ENCODE measurements around the gene CNIH2. TPM values are rescaled to one million over a fixed set of nuclear protein-coding genes. Genes with fewer than 3 reads are reported as not detected.
"Not testable (repeated sequence)": the region's sequence is repeated elsewhere in the genome, so short reads cannot be mapped to it uniquely, and the experiment has no call there.

CNIH2 gene
- total and polyA plus RNA-seq, 7 donors: 0.63 to 1.7 TPM; not detected in 5

DNA sequence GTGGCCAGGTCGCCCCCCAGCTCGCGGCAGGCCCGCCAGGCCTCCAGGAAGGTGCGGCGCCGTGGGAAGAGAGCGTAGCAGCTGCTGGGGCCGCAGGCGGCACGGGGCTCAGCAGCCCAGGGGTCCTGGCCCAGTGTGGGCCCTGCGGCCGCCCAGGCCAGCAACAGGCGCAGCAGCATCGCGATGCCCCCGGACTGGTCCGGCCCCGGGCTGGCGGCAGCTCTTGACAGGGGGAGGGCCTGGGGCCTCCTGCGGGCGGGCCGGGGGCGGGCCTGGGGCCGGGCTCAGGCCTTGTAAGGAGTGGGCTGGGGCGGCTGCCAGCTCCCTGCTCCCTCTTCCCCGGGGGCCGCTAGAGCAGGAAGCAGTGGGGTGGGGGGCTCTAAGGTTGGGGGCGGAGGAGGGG lies 38.9 kb downstream of the CNIH2 start, which contains the start of gene CD248:
Gene CD248, minus strand, starts transcription at position 196 of the 403 bp plus-strand sequence. Its CDS starts 17 bp downstream, at position 179.
- 25 to 62% methylated on average over 29 of the region's 29 CpGs for WGBS, 2 donors
- intact Hi-C loops (cut with DNase I): no loop called here
- peak; percentile 92 for DNase-seq
- Histone ChIP-seq H3K9me3 (no peaks in the 10 kb centered on the region), H3K36me3 (no peaks in the 10 kb centered on the region), H3K27me3 (no peaks in the 10 kb centered on the region), H3K4me3 (peak within 1 kb of the TSS; percentile 42 to 60 (median 52)), H3K27ac (peak within 1 kb of the TSS; percentile 86 to 94 (median 90)), H3K4me1 (peaks cover 0 to 63% (median 61%) of the 10 kb centered on the region in 4 donors)
- no peak for TF ChIP-seq POLR2A (IDR thresholded peaks at IDR 0.05)
- TF ChIP-seq POLR2AphosphoS5 (IDR thresholded peaks at IDR 0.05): peak; percentile 40 to 77 (median 58)

DNA sequence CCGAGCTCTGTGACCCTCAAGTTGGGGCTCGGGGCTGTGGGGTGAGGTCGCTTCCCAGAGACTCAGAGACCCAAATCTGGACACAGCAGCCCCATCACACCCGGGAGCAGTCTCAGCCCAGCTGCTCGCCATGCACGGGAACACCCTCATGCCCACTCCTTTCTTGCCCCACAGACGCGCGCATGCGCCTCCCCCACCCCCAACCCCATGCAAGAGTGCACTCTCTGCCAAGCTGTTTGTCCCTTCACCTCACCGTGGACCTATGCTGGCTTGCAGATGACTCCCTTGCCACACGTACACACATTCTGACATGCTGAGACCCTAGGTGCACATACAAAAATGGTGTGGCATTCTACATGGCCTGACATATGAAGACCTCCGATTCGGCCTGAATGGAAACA lies 39.3 kb downstream of the CNIH2 start:
- H3K9me3 ChIP-seq: no peaks in the 10 kb centered on the region
- intact Hi-C loops (cut with DNase I): no loop called here

DNA sequence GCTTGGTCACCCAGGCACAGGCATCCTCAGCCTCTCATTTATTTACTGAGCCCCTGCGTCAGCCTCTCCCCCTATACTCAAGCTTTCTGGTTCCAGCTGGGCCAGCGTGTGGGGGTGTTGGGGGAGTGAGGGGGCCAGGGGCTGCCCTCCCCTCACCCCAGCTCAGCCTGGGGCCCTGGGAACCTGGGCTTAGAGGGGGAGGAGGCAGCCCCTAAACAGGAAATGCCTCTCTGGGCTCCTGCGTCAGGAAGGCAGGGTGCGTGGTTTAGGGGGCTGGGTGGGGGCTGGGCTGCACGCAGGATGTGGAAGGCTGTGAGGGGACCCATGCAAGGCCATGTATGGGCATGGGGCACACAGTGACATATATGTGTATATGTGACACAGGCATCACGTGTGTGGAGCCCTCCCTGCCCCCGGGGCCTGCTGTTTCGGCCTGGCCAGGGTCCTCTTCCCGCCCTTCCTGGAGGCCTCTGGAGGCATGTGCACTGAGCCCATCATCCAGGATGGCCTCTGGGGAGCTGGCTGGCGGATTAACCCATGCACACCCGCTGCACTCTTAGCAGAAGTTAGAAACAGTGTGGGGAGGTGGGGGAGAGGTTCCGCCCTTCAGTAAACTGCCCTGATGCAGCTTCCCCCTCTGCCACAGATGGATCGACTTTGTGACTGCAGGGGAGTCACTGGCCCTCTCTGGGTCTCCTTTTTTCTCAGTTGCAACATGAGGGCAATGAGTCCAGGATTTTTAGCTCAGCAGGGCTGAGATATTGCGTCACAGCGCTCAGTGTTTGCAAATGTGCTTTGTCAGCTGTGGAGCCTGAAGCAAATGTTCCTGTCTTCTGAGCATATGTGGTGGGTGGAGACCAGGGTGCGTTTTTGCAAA lies 40.0 kb downstream of the CNIH2 start:
- peaks cover 0 to 61% (median 60%) of the 10 kb centered on the region in 4 donors for H3K4me1 ChIP-seq
- 27 to 57% methylated on average over 16 of the region's 16 CpGs for WGBS, 2 donors
- H3K36me3 ChIP-seq: no peaks in the 10 kb centered on the region
- intact Hi-C loops (cut with DNase I): no loop called here
- peak overlapping the region; percentile 86 to 94 (median 90) for H3K27ac ChIP-seq
- peak; percentile 91 for DNase-seq
- peak overlapping the region in 2 of 4 donors; percentile 58 to 60 for H3K4me3 ChIP-seq
- no peaks in the 10 kb centered on the region for H3K27me3 ChIP-seq
- no peaks in the 10 kb centered on the region for H3K9me3 ChIP-seq
- TF ChIP-seq EP300 (IDR thresholded peaks at IDR 0.05) (no peak), POLR2AphosphoS5 (IDR thresholded peaks at IDR 0.05) (peak in 3 of 4 donors; percentile 24 to 34 (median 28)), POLR2A (IDR thresholded peaks at IDR 0.05) (no peak)

More for the DNA sequence above, 39.3 kb downstream of the CNIH2 start:
- 22 to 64% methylated on average over 14 of the region's 14 CpGs for WGBS, 2 donors
- TF ChIP-seq POLR2A (IDR thresholded peaks at IDR 0.05) (no peak), POLR2AphosphoS5 (IDR thresholded peaks at IDR 0.05) (no peak), EP300 (IDR thresholded peaks at IDR 0.05) (no peak), CTCF (IDR thresholded peaks at IDR 0.05) (no peak)
- Histone ChIP-seq H3K36me3 (no peaks in the 10 kb centered on the region), H3K27ac (peak overlapping the region; percentile 86 to 94 (median 90)), H3K4me3 (peak overlapping the region; percentile 42 to 60 (median 52)), H3K4me1 (peaks cover 0 to 63% (median 61%) of the 10 kb centered on the region in 4 donors), H3K27me3 (no peaks in the 10 kb centered on the region)
- peak; percentile 85 for DNase-seq

GRCh38 chr11:66318600-66318970 lies 40.6 kb downstream of the CNIH2 start:
- Histone ChIP-seq H3K4me1 (peaks cover 0 to 55% (median 54%) of the 10 kb centered on the region in 4 donors), H3K27me3 (no peaks in the 10 kb centered on the region), H3K36me3 (no peaks in the 10 kb centered on the region), H3K27ac (peak overlapping the region; percentile 86 to 94 (median 90)), H3K9me3 (no peaks in the 10 kb centered on the region), H3K4me3 (no peak overlapping the region)
- DNase-seq: no peak
- intact Hi-C loops (cut with DNase I): no loop called here
- no peak for TF ChIP-seq POLR2AphosphoS5 (IDR thresholded peaks at IDR 0.05)
- TF ChIP-seq POLR2A (IDR thresholded peaks at IDR 0.05): no peak
- no peak for TF ChIP-seq CTCF (IDR thresholded peaks at IDR 0.05)
- TF ChIP-seq EP300 (IDR thresholded peaks at IDR 0.05): no peak
- 70 to 87% methylated on average over 3 of the region's 3 CpGs for WGBS, 2 donors

DNA sequence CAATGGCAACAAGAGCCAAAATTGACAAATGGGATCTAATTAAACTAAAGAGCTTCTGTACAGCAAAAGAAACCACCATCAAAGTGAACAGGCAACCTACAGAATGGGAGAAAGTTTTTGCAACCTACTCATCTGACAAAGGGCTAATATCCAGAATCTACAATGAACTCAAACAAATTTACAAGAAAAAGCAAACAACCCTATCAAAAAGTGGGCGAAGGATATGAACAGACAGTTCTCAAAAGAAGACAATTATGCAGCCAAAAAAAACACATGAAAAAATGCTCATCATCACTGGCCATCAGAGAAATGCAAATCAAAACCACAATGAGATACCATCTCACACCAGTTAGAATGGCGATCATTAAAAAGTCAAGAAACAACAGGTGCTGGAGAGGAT lies 42.3 kb downstream of the CNIH2 start:
- 89 to 92% methylated on average over 1 of the region's 2 CpGs for WGBS, 2 donors
- H3K9me3 ChIP-seq; H3K27ac ChIP-seq; intact Hi-C loops (cut with DNase I); H3K4me3 ChIP-seq; H3K27me3 ChIP-seq; DNase-seq; H3K36me3 ChIP-seq: not testable (repeated sequence)
- peaks cover 0 to 38% (median 37%) of the 10 kb centered on the region in 4 donors for H3K4me1 ChIP-seq

GRCh38 chr11:66320748-66321147 lies 42.8 kb downstream of the CNIH2 start:
- peaks cover 0 to 33% (median 32%) of the 10 kb centered on the region in 4 donors for H3K4me1 ChIP-seq
- intact Hi-C loops (cut with DNase I): not testable (repeated sequence)

More at GRCh38 chr11:66320748-66321147, 42.8 kb downstream of the CNIH2 start:
- 79 to 84% methylated on average over 6 of the region's 6 CpGs for WGBS, 2 donors
- not testable (repeated sequence) for H3K9me3 ChIP-seq, DNase-seq, H3K4me3 ChIP-seq, H3K36me3 ChIP-seq, H3K27ac ChIP-seq, H3K27me3 ChIP-seq
